Esophagus squamous epithelium (tissue), 4 donors: ENCODE measurements around the gene DENND1A.

ENCODE experiments used
- POLR2A ChIP-seq, 4 donors: fragments of 450-650 bp; IDR thresholded peaks; one replicate each; pipeline ENCODE4 v1.6.1; 2017; ENCODE audit warnings: antibody characterized with exemption in 4 of 4, mild to moderate bottlenecking in 4 of 4, moderate library complexity in 3 of 4
- TF ChIP-seq, protein P1 (sequence below), 6 experiments: fragments of 450-650 bp in 4 of 6; fragments of 200-600 bp in 2 of 6; sonication (generic) in 2 of 6; IDR thresholded peaks; one replicate each; pipeline ENCODE4 v1.5.1; 2016 to 2019; ENCODE audit warnings: antibody characterized with exemption in 6 of 6, mild to moderate bottlenecking in 4 of 6, moderate library complexity in 4 of 6

DNA sequence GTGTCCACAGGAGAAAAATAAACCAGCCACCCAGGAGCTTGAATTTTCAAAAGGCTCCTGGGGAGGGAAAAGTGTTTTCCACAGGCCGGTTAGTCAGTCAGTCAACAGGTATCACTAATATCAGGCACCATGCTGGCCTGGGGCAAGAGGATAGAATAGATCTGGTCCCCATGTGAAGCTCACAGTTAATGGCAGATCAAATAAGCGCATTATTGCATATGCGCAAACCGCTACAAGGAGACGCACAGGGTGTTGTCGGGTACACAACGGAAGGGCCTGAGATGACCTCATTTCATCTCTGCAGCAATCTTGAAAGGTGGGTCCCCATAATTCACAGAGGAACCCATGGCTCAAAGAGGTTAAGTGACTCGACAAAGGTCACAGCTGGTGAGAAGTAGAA lies 313.2 kb downstream of the DENND1A start:
- TF ChIP-seq POLR2A (IDR thresholded peaks at IDR 0.05), result no peak
- TF ChIP-seq, protein P1, sequence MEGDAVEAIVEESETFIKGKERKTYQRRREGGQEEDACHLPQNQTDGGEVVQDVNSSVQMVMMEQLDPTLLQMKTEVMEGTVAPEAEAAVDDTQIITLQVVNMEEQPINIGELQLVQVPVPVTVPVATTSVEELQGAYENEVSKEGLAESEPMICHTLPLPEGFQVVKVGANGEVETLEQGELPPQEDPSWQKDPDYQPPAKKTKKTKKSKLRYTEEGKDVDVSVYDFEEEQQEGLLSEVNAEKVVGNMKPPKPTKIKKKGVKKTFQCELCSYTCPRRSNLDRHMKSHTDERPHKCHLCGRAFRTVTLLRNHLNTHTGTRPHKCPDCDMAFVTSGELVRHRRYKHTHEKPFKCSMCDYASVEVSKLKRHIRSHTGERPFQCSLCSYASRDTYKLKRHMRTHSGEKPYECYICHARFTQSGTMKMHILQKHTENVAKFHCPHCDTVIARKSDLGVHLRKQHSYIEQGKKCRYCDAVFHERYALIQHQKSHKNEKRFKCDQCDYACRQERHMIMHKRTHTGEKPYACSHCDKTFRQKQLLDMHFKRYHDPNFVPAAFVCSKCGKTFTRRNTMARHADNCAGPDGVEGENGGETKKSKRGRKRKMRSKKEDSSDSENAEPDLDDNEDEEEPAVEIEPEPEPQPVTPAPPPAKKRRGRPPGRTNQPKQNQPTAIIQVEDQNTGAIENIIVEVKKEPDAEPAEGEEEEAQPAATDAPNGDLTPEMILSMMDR (IDR thresholded peaks at IDR 0.05), result no peak
